GM23338 (cell line): ENCODE results near the gene PIGN. TPM values are rescaled to one million over a fixed set of nuclear protein-coding genes. Genes with fewer than 3 reads are reported as not detected.
A peak's percentile ranks its signal among the peaks of the same experiment; 100 is the strongest.

Experiments
- ATAC-seq: fragments of 200-7000 bp; cut with Tn5 transposase; 3 replicates; pipeline ENCODE4 v1.9.1; 2020
- DNase-seq: peaks from one replicate; pipeline ENCODE4 v3.0.0-alpha.2; 2015; ENCODE audit warnings: low spot score
- H2AFZ ChIP-seq: fragments of 200-600 bp; sonication (generic); 2 replicates; pipeline ENCODE4 v1.8.0; 2016; ENCODE audit warnings: antibody characterized with exemption, mild to moderate bottlenecking, moderate library complexity
- H3F3A ChIP-seq: fragments of 200-600 bp; sonication (generic); replicated peaks from 2 replicates; pipeline ENCODE4 v1.8.0; 2017; ENCODE audit warnings: antibody characterized with exemption, mixed run types, low read depth
- H3K27ac ChIP-seq: fragments of 200-600 bp; sonication (generic); 2 replicates; pipeline ENCODE4 v1.6.1; 2016; ENCODE audit warnings: low read depth
- H3K27me3 ChIP-seq: fragments of 200-600 bp; sonication (generic); 2 replicates; pipeline ENCODE4 v1.8.0; 2016; ENCODE audit warnings: mild to moderate bottlenecking, mixed run types, moderate library complexity; ENCODE audit not compliant: insufficient read depth
- H3K36me3 ChIP-seq: fragments of 200-600 bp; sonication (generic); 2 replicates; pipeline ENCODE4 v1.8.0; 2016; ENCODE audit warnings: mild to moderate bottlenecking; ENCODE audit not compliant: insufficient read depth
- H3K4me1 ChIP-seq: fragments of 200-600 bp; sonication (generic); 2 replicates; pipeline ENCODE4 v1.8.0; 2016; ENCODE audit warnings: mild to moderate bottlenecking, moderate library complexity; ENCODE audit not compliant: insufficient read depth
- H3K4me2 ChIP-seq: fragments of 200-600 bp; sonication (generic); 2 replicates; pipeline ENCODE4 v1.7.1; 2017; ENCODE audit warnings: mixed run types
- H3K4me3 ChIP-seq: fragments of 200-600 bp; sonication (generic); 2 replicates; pipeline ENCODE4 v1.6.1; 2016; ENCODE audit warnings: mixed run types
- H3K79me2 ChIP-seq: fragments of 200-600 bp; sonication (generic); replicated peaks from 2 replicates; pipeline ENCODE4 v1.8.0; 2017; ENCODE audit warnings: mild to moderate bottlenecking; ENCODE audit not compliant: insufficient read depth
- H3K9me2 ChIP-seq: fragments of 200-600 bp; sonication (generic); 2 replicates; pipeline ENCODE4 v1.8.0; 2017; ENCODE audit not compliant: insufficient read depth
- H4K20me1 ChIP-seq: fragments of 200-600 bp; sonication (generic); replicated peaks from 2 replicates; pipeline ENCODE4 v1.8.0; 2017; ENCODE audit warnings: mild to moderate bottlenecking; ENCODE audit not compliant: insufficient read depth
- H3K27ac Mint-ChIP-seq: 2 replicates; pipeline ENCODE4 v1.8.0; 2020; ENCODE audit warnings: inconsistent platforms, mild to moderate bottlenecking, moderate library complexity, mixed read lengths
- H3K27me3 Mint-ChIP-seq: 3 replicates; pipeline ENCODE4 v1.8.0; 2022; ENCODE audit warnings: low read depth, mild to moderate bottlenecking, moderate library complexity, mixed read lengths, inconsistent platforms; ENCODE audit not compliant: insufficient read depth, poor library complexity
- H3K36me3 Mint-ChIP-seq: 3 replicates; pipeline ENCODE4 v1.8.0; 2021; ENCODE audit warnings: low read depth, mild to moderate bottlenecking, inconsistent platforms, moderate library complexity, mixed read lengths
- H3K4me1 Mint-ChIP-seq: 3 replicates; pipeline ENCODE4 v1.8.0; 2020; ENCODE audit warnings: mild to moderate bottlenecking, inconsistent platforms, mixed read lengths
- H3K4me3 Mint-ChIP-seq: 3 replicates; pipeline ENCODE4 v1.8.0; 2021; ENCODE audit warnings: moderate library complexity, mild to moderate bottlenecking, inconsistent platforms, mixed read lengths
- H3K9me3 Mint-ChIP-seq: 3 replicates; pipeline ENCODE4 v1.8.0; 2020; ENCODE audit warnings: moderate library complexity, mild to moderate bottlenecking, inconsistent platforms, mixed read lengths
- CREB1 ChIP-seq: fragments of 250-450 bp; sonication (Bioruptor Pico); IDR thresholded peaks from 2 replicates; pipeline ENCODE4 v1.5.0; 2020; ENCODE audit warnings: low read depth, mild to moderate bottlenecking, moderate library complexity
- EZH2 ChIP-seq: fragments of 200-600 bp; sonication (generic); IDR thresholded peaks from one replicate; pipeline ENCODE4 v1.8.0; 2017; ENCODE audit warnings: antibody characterized with exemption, mild to moderate bottlenecking, low read depth; ENCODE audit not compliant: unreplicated experiment
- EZH2phosphoT487 ChIP-seq: fragments of 200-600 bp; sonication (generic); IDR thresholded peaks from one replicate; pipeline ENCODE4 v1.8.1; 2018; ENCODE audit warnings: antibody characterized with exemption; ENCODE audit not compliant: unreplicated experiment
- JUNB ChIP-seq: IDR thresholded peaks from one replicate; pipeline ENCODE4 v1.6.1; 2016; ENCODE audit warnings: antibody characterized with exemption; ENCODE audit not compliant: unreplicated experiment
- NANOG ChIP-seq: IDR thresholded peaks from 2 replicates; pipeline ENCODE4 v1.6.1; 2016; ENCODE audit warnings: antibody characterized with exemption, borderline replicate concordance
- POLR2AphosphoS5 ChIP-seq: IDR thresholded peaks from 2 replicates; pipeline ENCODE4 v1.6.1; 2016; ENCODE audit warnings: antibody characterized with exemption, low read depth
- STAT1 ChIP-seq: IDR thresholded peaks from one replicate; pipeline ENCODE4 v1.6.1; 2016; ENCODE audit warnings: antibody characterized with exemption; ENCODE audit not compliant: unreplicated experiment
- ZNF114 ChIP-seq: fragments of 250-450 bp; sonication (Bioruptor Pico); IDR thresholded peaks from 2 replicates; pipeline ENCODE4 v1.5.0; 2020; ENCODE audit warnings: mild to moderate bottlenecking, moderate library complexity
- ZNF331 ChIP-seq: fragments of 250-450 bp; sonication (Bioruptor Pico); IDR thresholded peaks from 2 replicates; pipeline ENCODE4 v1.5.0; 2020; ENCODE audit warnings: low read depth, mild to moderate bottlenecking, moderate library complexity
- polyA plus RNA-seq: library from polyadenylated mRNA; unstranded; fragments of >200 nt; fragmentation: Nextera tagmentation; extraction: Ambion mirVana; gene quantifications from 2 replicates; pipeline ENCODE4 v1.2.1, GENCODE V29; 2016
- total RNA-seq: library from RNA; depleted of rRNA; stranded (reverse); fragments of >200 nt; shearing (Covaris generic); gene quantifications from 2 replicates; pipeline ENCODE4 v1.2.3, GENCODE V29; 2014
- TF ChIP-seq, protein P1 (sequence below), 2 experiments: fragments of 200-600 bp in 1 of 2; sonication (generic) in 1 of 2; conservative IDR thresholded peaks; 2 replicates each; pipeline versions ENCODE4 v1.5.1 to v1.6.1; 2016 to 2017; ENCODE audit warnings: antibody characterized with exemption in 2 of 2, low read depth in 2 of 2, mild to moderate bottlenecking in 2 of 2, moderate library complexity in 1 of 2
- TF ChIP-seq, protein P2 (sequence below): IDR thresholded peaks from one replicate; pipeline ENCODE4 v1.6.1; 2018; ENCODE audit warnings: antibody characterized with exemption; ENCODE audit not compliant: unreplicated experiment

Gene PIGN
- total and polyA plus RNA-seq, 2 experiments from 2014 or later = 9.4 to 33.0 TPM

DNA sequence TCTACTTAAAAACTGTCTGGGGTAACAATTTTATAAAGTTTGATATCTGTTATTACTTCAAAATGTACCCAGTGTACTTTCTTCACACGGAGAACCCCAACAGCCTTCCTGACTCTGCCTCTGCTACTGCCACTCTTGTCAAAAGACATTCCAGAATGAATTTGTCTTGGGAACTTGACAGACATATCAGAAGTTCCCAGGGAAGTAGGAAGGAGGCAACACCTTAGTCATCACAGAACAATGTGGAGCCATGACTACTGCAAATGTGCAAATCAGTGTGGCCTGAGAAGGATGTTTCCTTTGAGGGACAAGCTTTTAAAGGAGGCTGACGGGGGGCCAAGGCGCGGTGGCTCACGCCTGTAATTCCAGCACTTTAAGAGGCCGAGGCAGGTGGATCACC is 160.3 kb downstream of the PIGN start:
- H3K27ac ChIP-seq = no peak overlapping the region
- H3K79me2 ChIP-seq = no peaks in the 10 kb centered on the region
- Mint-ChIP-seq H3K27me3 (peaks cover 3% of the 10 kb centered on the region), H3K27ac (no peak overlapping the region), H3K4me3 (no peak overlapping the region), H3K36me3 (no peaks in the 10 kb centered on the region), H3K9me3 (no peaks in the 10 kb centered on the region), H3K4me1 (peaks cover 19% of the 10 kb centered on the region)
- H3K27me3 ChIP-seq = no peaks in the 10 kb centered on the region
- no peak overlapping the region for H2AFZ ChIP-seq
- H3F3A ChIP-seq = no peaks in the 10 kb centered on the region
- no peak overlapping the region for H3K4me2 ChIP-seq
- H3K4me3 ChIP-seq = no peak overlapping the region
- peaks cover 14% of the 10 kb centered on the region; the same call in 1 of the 2 replicates for H3K4me1 ChIP-seq
- ATAC-seq (no peak), DNase-seq (peak; percentile 17)
- H3K9me2 ChIP-seq = peaks cover 15% of the 10 kb centered on the region
- no peaks in the 10 kb centered on the region for H4K20me1 ChIP-seq
- no peak for TF ChIP-seq ZNF114 (CRISPR knock-in tag)
- TF ChIP-seq, protein P1, sequence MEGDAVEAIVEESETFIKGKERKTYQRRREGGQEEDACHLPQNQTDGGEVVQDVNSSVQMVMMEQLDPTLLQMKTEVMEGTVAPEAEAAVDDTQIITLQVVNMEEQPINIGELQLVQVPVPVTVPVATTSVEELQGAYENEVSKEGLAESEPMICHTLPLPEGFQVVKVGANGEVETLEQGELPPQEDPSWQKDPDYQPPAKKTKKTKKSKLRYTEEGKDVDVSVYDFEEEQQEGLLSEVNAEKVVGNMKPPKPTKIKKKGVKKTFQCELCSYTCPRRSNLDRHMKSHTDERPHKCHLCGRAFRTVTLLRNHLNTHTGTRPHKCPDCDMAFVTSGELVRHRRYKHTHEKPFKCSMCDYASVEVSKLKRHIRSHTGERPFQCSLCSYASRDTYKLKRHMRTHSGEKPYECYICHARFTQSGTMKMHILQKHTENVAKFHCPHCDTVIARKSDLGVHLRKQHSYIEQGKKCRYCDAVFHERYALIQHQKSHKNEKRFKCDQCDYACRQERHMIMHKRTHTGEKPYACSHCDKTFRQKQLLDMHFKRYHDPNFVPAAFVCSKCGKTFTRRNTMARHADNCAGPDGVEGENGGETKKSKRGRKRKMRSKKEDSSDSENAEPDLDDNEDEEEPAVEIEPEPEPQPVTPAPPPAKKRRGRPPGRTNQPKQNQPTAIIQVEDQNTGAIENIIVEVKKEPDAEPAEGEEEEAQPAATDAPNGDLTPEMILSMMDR (conservative IDR thresholded peaks at IDR 0.05; ENCODE audit: low read depth in 2 of 2) = no peak
- H3K36me3 ChIP-seq = no peaks in the 10 kb centered on the region

DNA sequence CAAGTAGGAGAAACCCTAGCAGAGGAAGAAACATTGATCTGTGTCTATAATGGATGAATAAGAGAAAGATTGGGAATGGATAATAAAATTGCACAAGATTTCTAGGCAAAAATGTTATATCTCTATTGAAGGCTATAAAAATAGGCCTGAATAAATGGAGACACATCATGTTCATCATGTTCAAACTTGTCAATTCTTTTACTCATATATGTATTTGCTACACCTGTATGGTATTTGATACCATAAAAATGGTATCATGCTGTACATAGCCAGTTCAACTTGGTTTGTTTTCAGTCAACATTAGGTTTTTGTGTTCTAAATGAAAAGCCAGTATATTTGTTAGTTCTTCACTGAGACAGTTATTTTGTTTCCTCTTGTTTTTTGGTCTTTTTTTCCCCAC is 161.9 kb downstream of the PIGN start:
- DNase-seq (no peak), ATAC-seq (no peak)
- H3K4me1 Mint-ChIP-seq = peaks cover 19% of the 10 kb centered on the region
- H3K27ac ChIP-seq = no peak overlapping the region
- H3K4me3 Mint-ChIP-seq = no peak overlapping the region
- no peaks in the 10 kb centered on the region for H3K36me3 Mint-ChIP-seq
- peaks cover 15% of the 10 kb centered on the region for H3K9me2 ChIP-seq
- H3K4me2 ChIP-seq = no peak overlapping the region
- no peaks in the 10 kb centered on the region for H3F3A ChIP-seq
- H3K4me1 ChIP-seq = peaks cover 14% of the 10 kb centered on the region; the same call in 1 of the 2 replicates
- no peaks in the 10 kb centered on the region for H3K36me3 ChIP-seq
- H3K9me3 Mint-ChIP-seq = no peaks in the 10 kb centered on the region; the same call in 2 of the 3 replicates
- no peaks in the 10 kb centered on the region for H4K20me1 ChIP-seq
- H3K4me3 ChIP-seq = no peak overlapping the region
- H3K79me2 ChIP-seq = no peaks in the 10 kb centered on the region
- no peaks in the 10 kb centered on the region for H3K27me3 Mint-ChIP-seq
- H3K27ac Mint-ChIP-seq = no peak overlapping the region
- no peak overlapping the region for H2AFZ ChIP-seq
- H3K27me3 ChIP-seq = no peaks in the 10 kb centered on the region
- no peak for TF ChIP-seq JUNB
- TF ChIP-seq, protein P2, sequence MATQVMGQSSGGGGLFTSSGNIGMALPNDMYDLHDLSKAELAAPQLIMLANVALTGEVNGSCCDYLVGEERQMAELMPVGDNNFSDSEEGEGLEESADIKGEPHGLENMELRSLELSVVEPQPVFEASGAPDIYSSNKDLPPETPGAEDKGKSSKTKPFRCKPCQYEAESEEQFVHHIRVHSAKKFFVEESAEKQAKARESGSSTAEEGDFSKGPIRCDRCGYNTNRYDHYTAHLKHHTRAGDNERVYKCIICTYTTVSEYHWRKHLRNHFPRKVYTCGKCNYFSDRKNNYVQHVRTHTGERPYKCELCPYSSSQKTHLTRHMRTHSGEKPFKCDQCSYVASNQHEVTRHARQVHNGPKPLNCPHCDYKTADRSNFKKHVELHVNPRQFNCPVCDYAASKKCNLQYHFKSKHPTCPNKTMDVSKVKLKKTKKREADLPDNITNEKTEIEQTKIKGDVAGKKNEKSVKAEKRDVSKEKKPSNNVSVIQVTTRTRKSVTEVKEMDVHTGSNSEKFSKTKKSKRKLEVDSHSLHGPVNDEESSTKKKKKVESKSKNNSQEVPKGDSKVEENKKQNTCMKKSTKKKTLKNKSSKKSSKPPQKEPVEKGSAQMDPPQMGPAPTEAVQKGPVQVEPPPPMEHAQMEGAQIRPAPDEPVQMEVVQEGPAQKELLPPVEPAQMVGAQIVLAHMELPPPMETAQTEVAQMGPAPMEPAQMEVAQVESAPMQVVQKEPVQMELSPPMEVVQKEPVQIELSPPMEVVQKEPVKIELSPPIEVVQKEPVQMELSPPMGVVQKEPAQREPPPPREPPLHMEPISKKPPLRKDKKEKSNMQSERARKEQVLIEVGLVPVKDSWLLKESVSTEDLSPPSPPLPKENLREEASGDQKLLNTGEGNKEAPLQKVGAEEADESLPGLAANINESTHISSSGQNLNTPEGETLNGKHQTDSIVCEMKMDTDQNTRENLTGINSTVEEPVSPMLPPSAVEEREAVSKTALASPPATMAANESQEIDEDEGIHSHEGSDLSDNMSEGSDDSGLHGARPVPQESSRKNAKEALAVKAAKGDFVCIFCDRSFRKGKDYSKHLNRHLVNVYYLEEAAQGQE = no peak
- no peak for TF ChIP-seq ZNF114 (CRISPR knock-in tag)
- TF ChIP-seq CREB1 (CRISPR knock-in tag) = no peak
- TF ChIP-seq ZNF331 = no peak
- TF ChIP-seq, protein P1 (conservative IDR thresholded peaks at IDR 0.05; ENCODE audit: low read depth in 2 of 2) = no peak
- TF ChIP-seq EZH2 = no peak
- no peak for TF ChIP-seq NANOG
- TF ChIP-seq EZH2phosphoT487 = no peak
- no peak for TF ChIP-seq POLR2AphosphoS5
- no peak for TF ChIP-seq STAT1
